ENCODE results near the gene PCDHB7.
"Not testable (repeated sequence)": the region's sequence is repeated elsewhere in the genome, so short reads cannot be mapped to it uniquely, and the experiment has no call there.

PCDHB7 gene

GRCh38 chr5:141150224-141150992, 22.0 kb upstream of the PCDHB7 start:
- TF ChIP-seq CTCF (IDR thresholded peaks at IDR 0.05; ENCODE audit: control extremely low read depth, extremely low read depth, low read depth, missing control alignments): no peak
- ChIA-PET CTCF (no interaction called here), POLR2A (no interaction called here)
- no peak for DNase-seq (ENCODE audit: extremely low spot score)

- no peak for TF ChIP-seq CTCF (IDR thresholded peaks at IDR 0.05; ENCODE audit: control extremely low read depth, extremely low read depth, low read depth, missing control alignments)
- CTCF ChIA-PET: no interaction called here
These were observed 21.5 kb upstream of the PCDHB7 start for GRCh38 chr5:141150993-141151325.

GRCh38 chr5:141151632-141152031, 20.8 kb upstream of the PCDHB7 start:
- POLR2A ChIA-PET; CTCF ChIA-PET; DNase-seq (ENCODE audit: extremely low spot score): not testable (repeated sequence)

More at GRCh38 chr5:141150993-141151325, 21.5 kb upstream of the PCDHB7 start:
- DNase-seq (ENCODE audit: extremely low spot score): no peak
- POLR2A ChIA-PET: no interaction called here

GRCh38 chr5:141152096-141152495, 20.3 kb upstream of the PCDHB7 start:
- CTCF ChIA-PET; DNase-seq (ENCODE audit: extremely low spot score); POLR2A ChIA-PET: not testable (repeated sequence)

GRCh38 chr5:141155540-141156374, 16.7 kb upstream of the PCDHB7 start:
- TF ChIP-seq CTCF (IDR thresholded peaks at IDR 0.05; ENCODE audit: control extremely low read depth, extremely low read depth, low read depth, missing control alignments): no peak
- ChIA-PET POLR2A (no interaction called here), CTCF (interaction anchor here (2.2 kb wide), 1 partner anchor 11 kb away, joined by 7 read pairs; no protein-coding TSS in a partner anchor)
- no peak for DNase-seq (ENCODE audit: extremely low spot score)

- DNase-seq (ENCODE audit: extremely low spot score); POLR2A ChIA-PET; CTCF ChIA-PET: not testable (repeated sequence)
These were observed 15.1 kb upstream of the PCDHB7 start for GRCh38 chr5:141157356-141157755.

- DNase-seq (ENCODE audit: extremely low spot score); CTCF ChIA-PET; POLR2A ChIA-PET: not testable (repeated sequence)
These were observed 14.5 kb upstream of the PCDHB7 start for GRCh38 chr5:141157901-141158300.

- DNase-seq (ENCODE audit: extremely low spot score); CTCF ChIA-PET; POLR2A ChIA-PET: not testable (repeated sequence)
These were observed 2.1 kb downstream of the PCDHB7 start for GRCh38 chr5:141174291-141175104.

- ChIA-PET CTCF (no interaction called here), POLR2A (no interaction called here)
- no peak for DNase-seq (ENCODE audit: extremely low spot score)
- no peak for TF ChIP-seq CTCF (IDR thresholded peaks at IDR 0.05; ENCODE audit: control extremely low read depth, extremely low read depth, low read depth, missing control alignments)
These were observed 3.5 kb downstream of the PCDHB7 start for GRCh38 chr5:141175933-141176332.

- POLR2A ChIA-PET; DNase-seq (ENCODE audit: extremely low spot score): not testable (repeated sequence)
These were observed 5.2 kb downstream of the PCDHB7 start, which contains the start of gene PCDHB8 for GRCh38 chr5:141177577-141178191. Gene PCDHB8, plus strand, starts transcription at chr5:141177790. Its CDS starts 245 bp downstream, at chr5:141178035.

GRCh38 chr5:141179371-141179770, 6.9 kb downstream of the PCDHB7 start:
- CTCF ChIA-PET, POLR2A ChIA-PET: not testable (repeated sequence)

More at GRCh38 chr5:141177577-141178191, 5.2 kb downstream of the PCDHB7 start, which contains the start of gene PCDHB8:
- CTCF ChIA-PET: not testable (repeated sequence)

GRCh38 chr5:141179876-141180275, 7.4 kb downstream of the PCDHB7 start:
- CTCF ChIA-PET; DNase-seq (ENCODE audit: extremely low spot score); POLR2A ChIA-PET: not testable (repeated sequence)

More at GRCh38 chr5:141179371-141179770, 6.9 kb downstream of the PCDHB7 start:
- DNase-seq (ENCODE audit: extremely low spot score): not testable (repeated sequence)

Measured in GM10248 (cell line).